ENCODE data around the gene LRRC57. TPM values are rescaled to one million over a fixed set of nuclear protein-coding genes. Genes with fewer than 3 reads are reported as not detected.

LRRC57 gene
- total and polyA plus RNA-seq, 2 of the 13 experiments (the other 11 are each of a cell fraction or from before 2014, with no cell fraction given) = 5.8 to 14.8 TPM

- TF ChIP-seq, protein P1, sequence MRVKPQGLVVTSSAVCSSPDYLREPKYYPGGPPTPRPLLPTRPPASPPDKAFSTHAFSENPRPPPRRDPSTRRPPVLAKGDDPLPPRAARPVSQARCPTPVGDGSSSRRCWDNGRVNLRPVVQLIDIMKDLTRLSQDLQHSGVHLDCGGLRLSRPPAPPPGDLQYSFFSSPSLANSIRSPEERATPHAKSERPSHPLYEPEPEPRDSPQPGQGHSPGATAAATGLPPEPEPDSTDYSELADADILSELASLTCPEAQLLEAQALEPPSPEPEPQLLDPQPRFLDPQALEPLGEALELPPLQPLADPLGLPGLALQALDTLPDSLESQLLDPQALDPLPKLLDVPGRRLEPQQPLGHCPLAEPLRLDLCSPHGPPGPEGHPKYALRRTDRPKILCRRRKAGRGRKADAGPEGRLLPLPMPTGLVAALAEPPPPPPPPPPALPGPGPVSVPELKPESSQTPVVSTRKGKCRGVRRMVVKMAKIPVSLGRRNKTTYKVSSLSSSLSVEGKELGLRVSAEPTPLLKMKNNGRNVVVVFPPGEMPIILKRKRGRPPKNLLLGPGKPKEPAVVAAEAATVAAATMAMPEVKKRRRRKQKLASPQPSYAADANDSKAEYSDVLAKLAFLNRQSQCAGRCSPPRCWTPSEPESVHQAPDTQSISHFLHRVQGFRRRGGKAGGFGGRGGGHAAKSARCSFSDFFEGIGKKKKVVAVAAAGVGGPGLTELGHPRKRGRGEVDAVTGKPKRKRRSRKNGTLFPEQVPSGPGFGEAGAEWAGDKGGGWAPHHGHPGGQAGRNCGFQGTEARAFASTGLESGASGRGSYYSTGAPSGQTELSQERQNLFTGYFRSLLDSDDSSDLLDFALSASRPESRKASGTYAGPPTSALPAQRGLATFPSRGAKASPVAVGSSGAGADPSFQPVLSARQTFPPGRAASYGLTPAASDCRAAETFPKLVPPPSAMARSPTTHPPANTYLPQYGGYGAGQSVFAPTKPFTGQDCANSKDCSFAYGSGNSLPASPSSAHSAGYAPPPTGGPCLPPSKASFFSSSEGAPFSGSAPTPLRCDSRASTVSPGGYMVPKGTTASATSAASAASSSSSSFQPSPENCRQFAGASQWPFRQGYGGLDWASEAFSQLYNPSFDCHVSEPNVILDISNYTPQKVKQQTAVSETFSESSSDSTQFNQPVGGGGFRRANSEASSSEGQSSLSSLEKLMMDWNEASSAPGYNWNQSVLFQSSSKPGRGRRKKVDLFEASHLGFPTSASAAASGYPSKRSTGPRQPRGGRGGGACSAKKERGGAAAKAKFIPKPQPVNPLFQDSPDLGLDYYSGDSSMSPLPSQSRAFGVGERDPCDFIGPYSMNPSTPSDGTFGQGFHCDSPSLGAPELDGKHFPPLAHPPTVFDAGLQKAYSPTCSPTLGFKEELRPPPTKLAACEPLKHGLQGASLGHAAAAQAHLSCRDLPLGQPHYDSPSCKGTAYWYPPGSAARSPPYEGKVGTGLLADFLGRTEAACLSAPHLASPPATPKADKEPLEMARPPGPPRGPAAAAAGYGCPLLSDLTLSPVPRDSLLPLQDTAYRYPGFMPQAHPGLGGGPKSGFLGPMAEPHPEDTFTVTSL (CRISPR knock-in tag; IDR thresholded peaks at IDR 0.05; ENCODE audit: borderline replicate concordance) = 0 out of 2 replicates have a peak, but pooled peaks have one; percentile 70
- TF ChIP-seq ZNF142 (CRISPR knock-in tag; IDR thresholded peaks at IDR 0.05) = no peak; the same call in 1 of the 2 replicates
- no peak; the same call in 1 of the 2 replicates for TF ChIP-seq PITX1 (CRISPR knock-in tag; IDR thresholded peaks at IDR 0.05)
- TF ChIP-seq ZNF263 (CRISPR knock-in tag; IDR thresholded peaks at IDR 0.05) = 0 out of 2 replicates have a peak, but pooled peaks have one; percentile 35
- TF ChIP-seq DPF2 (CRISPR knock-in tag; IDR thresholded peaks at IDR 0.05; ENCODE audit: borderline replicate concordance, low read depth) = no peak
- TF ChIP-seq CEBPZ (IDR thresholded peaks at IDR 0.05; ENCODE audit: low read length) = no peak
- TF ChIP-seq ZNF333 (CRISPR knock-in tag; IDR thresholded peaks at IDR 0.05; ENCODE audit: borderline replicate concordance) = no peak
Observed at GRCh38 chr15:42575188-42576039, 26.8 kb upstream of the LRRC57 start, which contains the start of gene STARD9 (continued).

All from HepG2 (cell line).